ENCODE data around the gene BRD3OS. TPM values are rescaled to one million over a fixed set of nuclear protein-coding genes. Genes with fewer than 3 reads are reported as not detected.

Gene BRD3OS
- total and polyA plus RNA-seq, 2 experiments from 2014 or later, result 36.3 to 36.6 TPM

- H3K9me3 ChIP-seq (ENCODE audit: low read depth), result no peaks in the 10 kb centered on the region
- peaks cover 7% of the 10 kb centered on the region; the same call in 1 of the 2 replicates for H3K4me1 ChIP-seq (ENCODE audit: insufficient read depth)
- H3K4me3 ChIP-seq, result peak overlapping the region; percentile 85
- H4K20me1 ChIP-seq (ENCODE audit: insufficient read depth), result no peaks in the 10 kb centered on the region
- peaks cover 23% of the 10 kb centered on the region for H3K79me2 ChIP-seq (ENCODE audit: insufficient read depth)
- peak overlapping the region; percentile 89 for H3K9ac ChIP-seq
- TF ChIP-seq EZH2phosphoT487 (IDR thresholded peaks at IDR 0.05; ENCODE audit: insufficient read depth, low read depth) (no peak), EZH2 (IDR thresholded peaks at IDR 0.05; ENCODE audit: insufficient read depth, poor library complexity, severe bottlenecking) (no peak)
- in situ Hi-C loops (cut with MboI), result loop anchor here (5.0 kb wide), 1 partner anchor 206 kb away; no protein-coding TSS in a partner anchor
- peak overlapping the region; percentile 89 for H3K27ac ChIP-seq
- no peaks in the 10 kb centered on the region for H3K36me3 ChIP-seq (ENCODE audit: low read depth)
- H3F3A ChIP-seq (ENCODE audit: insufficient read depth), result no peaks in the 10 kb centered on the region
- H3K4me2 ChIP-seq (ENCODE audit: unreplicated experiment), result peak overlapping the region; percentile 93
- no peaks in the 10 kb centered on the region for H3K9me2 ChIP-seq (ENCODE audit: insufficient read depth)
- DNase-seq, result no peak
- no peaks in the 10 kb centered on the region for H3K27me3 ChIP-seq (replicated peaks; ENCODE audit: insufficient read depth)
- WGBS, 2 experiments (ENCODE audit: low coverage in 1 of 2, low lambda C conversion rate in 2 of 2, missing lambda C conversion rate in 2 of 2), result 44 to 46% methylated on average over 15 to 16 of the region's 16 CpGs
- H2AFZ ChIP-seq, result 0 out of 2 replicates have a peak overlapping the region, but pooled peaks have one; percentile 75
These were observed 31.5 kb upstream of the BRD3OS start for GRCh38 chr9:133993635-133994253.

DNA sequence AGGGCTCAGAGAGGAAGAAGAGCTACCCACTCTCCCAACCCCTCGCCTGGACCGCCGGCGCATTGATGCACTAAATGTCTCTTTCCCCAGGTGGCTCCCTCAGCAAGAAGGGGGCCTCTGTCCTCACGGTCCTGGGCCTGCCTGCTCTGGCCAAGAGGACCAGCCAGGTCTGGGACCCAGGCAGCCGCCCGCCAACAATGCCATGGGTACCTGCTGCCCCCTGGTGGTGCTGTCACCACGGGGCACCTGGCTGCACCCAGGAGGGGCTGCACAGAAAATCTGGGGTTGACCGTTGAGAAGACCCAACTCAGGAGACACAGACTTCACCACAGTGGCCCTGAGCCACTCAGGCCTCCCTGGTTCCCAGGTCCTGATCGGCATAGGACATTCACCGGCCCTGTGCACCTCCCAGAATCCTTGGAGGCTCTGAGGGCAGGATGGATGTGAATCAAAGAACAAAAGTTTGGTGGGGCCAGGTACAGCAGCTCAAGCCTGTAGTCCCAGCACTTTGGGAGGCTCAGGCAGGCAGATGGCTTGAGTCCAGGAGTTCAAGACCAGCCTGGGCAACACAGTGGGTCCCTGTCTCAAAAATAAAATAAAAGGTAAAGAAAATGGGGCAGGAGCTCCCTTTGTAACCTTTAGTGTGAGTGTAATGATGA, 30.8 kb upstream of the BRD3OS start:
- no peaks in the 10 kb centered on the region for H4K20me1 ChIP-seq (ENCODE audit: insufficient read depth)
- no peaks in the 10 kb centered on the region for H3K9me2 ChIP-seq (ENCODE audit: insufficient read depth)
- H3K4me1 ChIP-seq (ENCODE audit: insufficient read depth), result peaks cover 7% of the 10 kb centered on the region; the same call in 1 of the 2 replicates
- no peak overlapping the region for H3K9ac ChIP-seq
- no peak overlapping the region for H3K27ac ChIP-seq
- WGBS, 2 experiments (ENCODE audit: low coverage in 1 of 2, low lambda C conversion rate in 2 of 2, missing lambda C conversion rate in 2 of 2), result 2 to 3% methylated on average over 11 of the region's 11 CpGs
- peak overlapping the region; percentile 93 for H3K4me2 ChIP-seq (ENCODE audit: unreplicated experiment)
- DNase-seq, result peak; percentile 80
- H3K9me3 ChIP-seq (ENCODE audit: low read depth), result no peaks in the 10 kb centered on the region
- H2AFZ ChIP-seq, result no peak overlapping the region
- TF ChIP-seq EZH2phosphoT487 (IDR thresholded peaks at IDR 0.05; ENCODE audit: insufficient read depth, low read depth) (no peak), EZH2 (IDR thresholded peaks at IDR 0.05; ENCODE audit: insufficient read depth, poor library complexity, severe bottlenecking) (no peak)
- H3F3A ChIP-seq (ENCODE audit: insufficient read depth), result no peaks in the 10 kb centered on the region
- no peaks in the 10 kb centered on the region for H3K36me3 ChIP-seq (ENCODE audit: low read depth)
- no peak overlapping the region for H3K4me3 ChIP-seq
- no peaks in the 10 kb centered on the region for H3K27me3 ChIP-seq (replicated peaks; ENCODE audit: insufficient read depth)
- in situ Hi-C loops (cut with MboI), result loop anchor here (5.0 kb wide), 1 partner anchor 207 kb away; no protein-coding TSS in a partner anchor
- peaks cover 15% of the 10 kb centered on the region for H3K79me2 ChIP-seq (ENCODE audit: insufficient read depth)

DNA sequence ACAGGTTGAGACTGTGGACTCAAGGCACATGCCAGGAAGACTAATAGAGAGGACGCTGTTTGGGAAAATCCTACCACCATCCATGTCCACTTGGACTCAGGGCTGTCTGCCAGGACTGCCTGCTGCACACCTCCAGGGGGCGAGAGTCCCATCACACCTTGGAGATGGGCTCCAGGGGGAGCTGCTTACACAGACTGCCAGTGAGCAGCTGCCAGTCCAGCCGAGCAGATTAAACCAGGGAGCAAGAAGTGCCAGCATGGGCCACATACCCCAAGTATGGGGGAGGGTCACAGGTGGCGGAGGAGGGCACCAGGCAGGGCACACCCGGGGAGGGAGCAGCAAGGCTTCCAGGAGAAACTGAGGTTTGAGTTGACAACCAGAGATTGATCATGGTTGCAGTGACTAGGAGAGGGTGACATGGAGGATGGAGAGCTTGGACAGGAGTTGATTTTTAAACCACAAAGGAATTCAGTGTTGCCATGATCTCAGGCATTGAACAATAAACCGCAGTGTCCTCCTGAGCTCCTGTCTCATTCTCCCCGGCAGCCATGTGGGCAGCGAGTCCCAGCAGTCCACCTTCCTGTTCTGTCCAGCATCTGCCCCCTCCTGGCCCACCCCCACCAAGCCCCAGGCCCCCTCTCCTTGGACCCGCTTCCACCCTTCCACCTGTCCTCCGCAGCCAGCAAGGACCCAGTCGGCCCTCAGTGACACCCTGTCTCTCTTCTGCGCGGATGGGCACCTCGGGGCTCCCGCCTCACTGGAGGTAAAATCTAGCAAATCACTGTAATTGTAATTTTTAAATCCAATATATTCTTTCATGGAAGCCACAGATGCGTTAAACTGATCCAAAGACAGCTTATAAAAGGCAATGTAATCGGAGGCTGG, 30.0 kb upstream of the BRD3OS start:
- no peaks in the 10 kb centered on the region for H4K20me1 ChIP-seq (ENCODE audit: insufficient read depth)
- no peak overlapping the region for H2AFZ ChIP-seq
- H3K9ac ChIP-seq, result no peak overlapping the region
- DNase-seq, result peak; percentile 29
- H3K4me3 ChIP-seq, result no peak overlapping the region
- H3K27ac ChIP-seq, result no peak overlapping the region
- in situ Hi-C loops (cut with MboI), result no loop called here
- H3K79me2 ChIP-seq (ENCODE audit: insufficient read depth), result peaks cover 8% of the 10 kb centered on the region
- H3K9me2 ChIP-seq (ENCODE audit: insufficient read depth), result no peaks in the 10 kb centered on the region
- H3K36me3 ChIP-seq (ENCODE audit: low read depth), result no peaks in the 10 kb centered on the region
- H3K4me1 ChIP-seq (ENCODE audit: insufficient read depth), result peaks cover 7% of the 10 kb centered on the region; the same call in 1 of the 2 replicates
- no peaks in the 10 kb centered on the region for H3K27me3 ChIP-seq (replicated peaks; ENCODE audit: insufficient read depth)
- no peaks in the 10 kb centered on the region for H3K9me3 ChIP-seq (ENCODE audit: low read depth)
- H3K4me2 ChIP-seq (ENCODE audit: unreplicated experiment), result no peak overlapping the region
- WGBS, 2 experiments (ENCODE audit: low coverage in 1 of 2, low lambda C conversion rate in 2 of 2, missing lambda C conversion rate in 2 of 2), result 57 to 62% methylated on average over 16 to 17 of the region's 17 CpGs
- H3F3A ChIP-seq (ENCODE audit: insufficient read depth), result no peaks in the 10 kb centered on the region
- TF ChIP-seq EZH2phosphoT487 (IDR thresholded peaks at IDR 0.05; ENCODE audit: insufficient read depth, low read depth) (no peak), EZH2 (IDR thresholded peaks at IDR 0.05; ENCODE audit: insufficient read depth, poor library complexity, severe bottlenecking) (no peak)
